Measurements from ENCODE around the gene ZNF43. TPM values are rescaled to one million over a fixed set of nuclear protein-coding genes. Genes with fewer than 3 reads are reported as not detected.

Gene ZNF43
- total and polyA plus RNA-seq, 2 of the 13 experiments (the other 11 are each of a cell fraction or from before 2014, with no cell fraction given) = 2.9 to 8.5 TPM

DNA sequence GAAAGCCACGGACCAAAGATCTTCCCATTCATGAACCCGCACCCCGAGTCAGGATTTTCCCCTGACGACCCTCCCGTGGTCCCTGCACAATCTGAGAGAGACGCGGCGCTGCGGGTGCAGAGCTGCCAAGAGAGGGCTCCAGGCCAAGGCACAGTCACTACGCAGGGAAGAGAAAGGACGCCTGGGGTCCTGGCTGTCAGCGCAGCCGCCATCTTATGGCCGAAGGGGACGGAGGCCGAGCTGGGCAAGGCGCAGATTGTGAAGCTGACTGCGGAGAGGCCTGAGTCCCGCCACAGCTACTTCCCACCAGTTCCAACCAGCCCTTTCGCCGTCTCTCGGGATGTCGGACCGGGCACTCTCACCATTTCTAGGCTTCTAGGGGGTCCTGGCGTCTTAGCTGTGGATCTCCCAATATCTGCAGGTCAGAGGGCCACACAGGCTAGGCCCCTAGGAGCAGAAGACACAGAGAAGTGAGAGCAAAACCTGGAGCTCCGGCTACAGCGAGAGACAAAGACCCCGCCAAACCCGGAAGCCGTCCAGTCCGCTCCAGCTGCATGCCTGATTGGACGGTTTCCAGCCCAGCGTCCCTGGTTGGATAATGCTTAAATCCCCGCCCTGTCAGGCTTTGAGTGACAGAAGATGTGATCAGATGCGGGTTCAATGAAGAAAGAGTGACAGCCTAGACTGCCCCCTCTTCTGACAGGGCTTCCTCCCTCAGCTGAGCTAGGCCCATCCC, 68.7 kb downstream of the ZNF43 start, which contains the start of gene ZNF100 (continued):
- TF ChIP-seq KDM3A (CRISPR knock-in tag; IDR thresholded peaks at IDR 0.05; ENCODE audit: low read depth) (no peak), NFIB (CRISPR knock-in tag; IDR thresholded peaks at IDR 0.05; ENCODE audit: borderline replicate concordance) (no peak), SNRNP70 (IDR thresholded peaks at IDR 0.05; ENCODE audit: low read depth, low read length) (no peak), SYNCRIP (IDR thresholded peaks at IDR 0.05; ENCODE audit: insufficient read depth, low read depth, low read length) (no peak), PRMT3 (CRISPR knock-in tag; IDR thresholded peaks at IDR 0.05; ENCODE audit: borderline replicate concordance, low read depth) (no peak), ZNF83 (CRISPR knock-in tag; IDR thresholded peaks at IDR 0.05; ENCODE audit: borderline replicate concordance) (no peak), SNAI1 (CRISPR knock-in tag; IDR thresholded peaks at IDR 0.05; ENCODE audit: borderline replicate concordance) (peak; percentile 65; the same call in 1 of the 2 replicates), SP1 (IDR thresholded peaks at IDR 0.05) (no peak), SP1 (CRISPR knock-in tag; IDR thresholded peaks at IDR 0.05) (peak; percentile 36), ZNF350 (CRISPR knock-in tag; IDR thresholded peaks at IDR 0.05; ENCODE audit: borderline replicate concordance, low read depth) (no peak), ATF7-NPFF (CRISPR knock-in tag; IDR thresholded peaks at IDR 0.05; ENCODE audit: low read depth) (no peak), NR2C2 (CRISPR knock-in tag; IDR thresholded peaks at IDR 0.05; ENCODE audit: borderline replicate concordance) (peak; percentile 16; the same call in 1 of the 2 replicates), ZNF431 (CRISPR knock-in tag; IDR thresholded peaks at IDR 0.05; ENCODE audit: borderline replicate concordance, low read depth) (no peak), GATA4 (IDR thresholded peaks at IDR 0.05; ENCODE audit: borderline replicate concordance, low read depth) (no peak), STAG1 (CRISPR knock-in tag; IDR thresholded peaks at IDR 0.05) (no peak)
- TF ChIP-seq, protein P1, sequence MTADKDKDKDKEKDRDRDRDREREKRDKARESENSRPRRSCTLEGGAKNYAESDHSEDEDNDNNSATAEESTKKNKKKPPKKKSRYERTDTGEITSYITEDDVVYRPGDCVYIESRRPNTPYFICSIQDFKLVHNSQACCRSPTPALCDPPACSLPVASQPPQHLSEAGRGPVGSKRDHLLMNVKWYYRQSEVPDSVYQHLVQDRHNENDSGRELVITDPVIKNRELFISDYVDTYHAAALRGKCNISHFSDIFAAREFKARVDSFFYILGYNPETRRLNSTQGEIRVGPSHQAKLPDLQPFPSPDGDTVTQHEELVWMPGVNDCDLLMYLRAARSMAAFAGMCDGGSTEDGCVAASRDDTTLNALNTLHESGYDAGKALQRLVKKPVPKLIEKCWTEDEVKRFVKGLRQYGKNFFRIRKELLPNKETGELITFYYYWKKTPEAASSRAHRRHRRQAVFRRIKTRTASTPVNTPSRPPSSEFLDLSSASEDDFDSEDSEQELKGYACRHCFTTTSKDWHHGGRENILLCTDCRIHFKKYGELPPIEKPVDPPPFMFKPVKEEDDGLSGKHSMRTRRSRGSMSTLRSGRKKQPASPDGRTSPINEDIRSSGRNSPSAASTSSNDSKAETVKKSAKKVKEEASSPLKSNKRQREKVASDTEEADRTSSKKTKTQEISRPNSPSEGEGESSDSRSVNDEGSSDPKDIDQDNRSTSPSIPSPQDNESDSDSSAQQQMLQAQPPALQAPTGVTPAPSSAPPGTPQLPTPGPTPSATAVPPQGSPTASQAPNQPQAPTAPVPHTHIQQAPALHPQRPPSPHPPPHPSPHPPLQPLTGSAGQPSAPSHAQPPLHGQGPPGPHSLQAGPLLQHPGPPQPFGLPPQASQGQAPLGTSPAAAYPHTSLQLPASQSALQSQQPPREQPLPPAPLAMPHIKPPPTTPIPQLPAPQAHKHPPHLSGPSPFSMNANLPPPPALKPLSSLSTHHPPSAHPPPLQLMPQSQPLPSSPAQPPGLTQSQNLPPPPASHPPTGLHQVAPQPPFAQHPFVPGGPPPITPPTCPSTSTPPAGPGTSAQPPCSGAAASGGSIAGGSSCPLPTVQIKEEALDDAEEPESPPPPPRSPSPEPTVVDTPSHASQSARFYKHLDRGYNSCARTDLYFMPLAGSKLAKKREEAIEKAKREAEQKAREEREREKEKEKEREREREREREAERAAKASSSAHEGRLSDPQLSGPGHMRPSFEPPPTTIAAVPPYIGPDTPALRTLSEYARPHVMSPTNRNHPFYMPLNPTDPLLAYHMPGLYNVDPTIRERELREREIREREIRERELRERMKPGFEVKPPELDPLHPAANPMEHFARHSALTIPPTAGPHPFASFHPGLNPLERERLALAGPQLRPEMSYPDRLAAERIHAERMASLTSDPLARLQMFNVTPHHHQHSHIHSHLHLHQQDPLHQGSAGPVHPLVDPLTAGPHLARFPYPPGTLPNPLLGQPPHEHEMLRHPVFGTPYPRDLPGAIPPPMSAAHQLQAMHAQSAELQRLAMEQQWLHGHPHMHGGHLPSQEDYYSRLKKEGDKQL (CRISPR knock-in tag; IDR thresholded peaks at IDR 0.05; ENCODE audit: low read depth) = no peak
- TF ChIP-seq, protein P2, sequence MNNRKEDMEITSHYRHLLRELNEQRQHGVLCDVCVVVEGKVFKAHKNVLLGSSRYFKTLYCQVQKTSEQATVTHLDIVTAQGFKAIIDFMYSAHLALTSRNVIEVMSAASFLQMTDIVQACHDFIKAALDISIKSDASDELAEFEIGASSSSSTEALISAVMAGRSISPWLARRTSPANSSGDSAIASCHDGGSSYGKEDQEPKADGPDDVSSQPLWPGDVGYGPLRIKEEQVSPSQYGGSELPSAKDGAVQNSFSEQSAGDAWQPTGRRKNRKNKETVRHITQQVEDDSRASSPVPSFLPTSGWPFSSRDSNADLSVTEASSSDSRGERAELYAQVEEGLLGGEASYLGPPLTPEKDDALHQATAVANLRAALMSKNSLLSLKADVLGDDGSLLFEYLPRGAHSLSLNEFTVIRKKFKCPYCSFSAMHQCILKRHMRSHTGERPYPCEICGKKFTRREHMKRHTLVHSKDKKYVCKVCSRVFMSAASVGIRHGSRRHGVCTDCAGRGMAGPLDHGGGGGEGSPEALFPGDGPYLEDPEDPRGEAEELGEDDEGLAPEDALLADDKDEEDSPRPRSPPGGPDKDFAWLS (CRISPR knock-in tag; IDR thresholded peaks at IDR 0.05; ENCODE audit: borderline replicate concordance) = no peak
- TF ChIP-seq, protein P3, sequence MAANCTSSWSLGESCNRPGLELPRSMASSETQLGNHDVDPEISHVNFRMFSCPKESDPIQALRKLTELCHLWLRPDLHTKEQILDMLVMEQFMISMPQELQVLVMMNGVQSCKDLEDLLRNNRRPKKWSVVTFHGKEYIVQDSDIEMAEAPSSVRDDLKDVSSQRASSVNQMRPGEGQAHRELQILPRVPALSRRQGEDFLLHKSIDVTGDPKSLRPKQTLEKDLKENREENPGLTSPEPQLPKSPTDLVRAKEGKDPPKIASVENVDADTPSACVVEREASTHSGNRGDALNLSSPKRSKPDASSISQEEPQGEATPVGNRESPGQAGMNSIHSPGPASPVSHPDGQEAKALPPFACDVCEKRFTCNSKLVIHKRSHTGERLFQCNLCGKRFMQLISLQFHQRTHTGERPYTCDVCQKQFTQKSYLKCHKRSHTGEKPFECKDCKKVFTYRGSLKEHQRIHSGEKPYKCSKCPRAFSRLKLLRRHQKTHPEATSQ (CRISPR knock-in tag; IDR thresholded peaks at IDR 0.05; ENCODE audit: borderline replicate concordance) = no peak
- TF ChIP-seq, protein P4, sequence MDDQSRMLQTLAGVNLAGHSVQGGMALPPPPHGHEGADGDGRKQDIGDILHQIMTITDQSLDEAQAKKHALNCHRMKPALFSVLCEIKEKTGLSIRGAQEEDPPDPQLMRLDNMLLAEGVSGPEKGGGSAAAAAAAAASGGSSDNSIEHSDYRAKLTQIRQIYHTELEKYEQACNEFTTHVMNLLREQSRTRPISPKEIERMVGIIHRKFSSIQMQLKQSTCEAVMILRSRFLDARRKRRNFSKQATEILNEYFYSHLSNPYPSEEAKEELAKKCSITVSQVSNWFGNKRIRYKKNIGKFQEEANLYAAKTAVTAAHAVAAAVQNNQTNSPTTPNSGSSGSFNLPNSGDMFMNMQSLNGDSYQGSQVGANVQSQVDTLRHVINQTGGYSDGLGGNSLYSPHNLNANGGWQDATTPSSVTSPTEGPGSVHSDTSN (CRISPR knock-in tag; IDR thresholded peaks at IDR 0.05; ENCODE audit: borderline replicate concordance) = no peak
